K562 (cell line): ENCODE data around the gene SYNRG. TPM values are rescaled to one million over a fixed set of nuclear protein-coding genes. Genes with fewer than 3 reads are reported as not detected.
A peak's percentile ranks its signal among the peaks of the same experiment; 100 is the strongest.

Source experiments
- AFF1 ChIP-seq, 2 experiments: fragments of 450-650 bp; IDR thresholded peaks; 2 replicates each; pipeline ENCODE4 v1.6.1; 2018; ENCODE audit warnings: mild to moderate bottlenecking in 2 of 2, low read depth in 1 of 2; ENCODE audit not compliant: partially characterized antibody in 2 of 2
- CREB1 ChIP-seq, 2 experiments: sonication (generic) in 1 of 2; formaldehyde crosslinking in 1 of 2; IDR thresholded peaks; 2 replicates each; pipeline versions ENCODE4 v1.6.1 to v1.8.0; 2012 to 2022; ENCODE audit warnings: inconsistent platforms in 1 of 2, mild to moderate bottlenecking in 1 of 2, missing genetic modification reagents in 1 of 2, moderate library complexity in 1 of 2
- DEAF1 ChIP-seq: fragments of 450-650 bp; formaldehyde crosslinking; IDR thresholded peaks from 2 replicates; pipeline ENCODE4 v1.4.0; 2020; ENCODE audit warnings: mild to moderate bottlenecking, moderate library complexity
- EGR1 ChIP-seq: fragments of 450-650 bp; conservative IDR thresholded peaks from 2 replicates; pipeline ENCODE4 v1.6.1; 2017; ENCODE audit warnings: mild to moderate bottlenecking
- FOXJ2 ChIP-seq: fragments of 200-800 bp; sonication (Bioruptor generic); IDR thresholded peaks from 2 replicates; pipeline ENCODE4 v1.6.1; 2016; ENCODE audit warnings: missing genetic modification characterization, missing compliant biosample characterization
- HDAC3 ChIP-seq: fragments of 450-650 bp; IDR thresholded peaks from 2 replicates; pipeline ENCODE4 v1.6.1; 2018; ENCODE audit warnings: borderline replicate concordance, mild to moderate bottlenecking, moderate library complexity; ENCODE audit not compliant: partially characterized antibody
- HEY1 ChIP-seq: fragments of 250-450 bp; sonication (Bioruptor Pico); IDR thresholded peaks from 2 replicates; pipeline ENCODE4 v1.5.0; 2020; ENCODE audit warnings: mild to moderate bottlenecking, moderate library complexity, borderline replicate concordance
- HLTF ChIP-seq: fragments of 450-650 bp; IDR thresholded peaks from 2 replicates; pipeline ENCODE4 v1.6.1; 2016
- KAT2B ChIP-seq: IDR thresholded peaks from one replicate; pipeline ENCODE4 v1.6.1; 2012; ENCODE audit warnings: low read depth, mild to moderate bottlenecking, control low read depth, inconsistent platforms, low read length, moderate library complexity
- KDM4B ChIP-seq, 2 experiments: fragments of 450-650 bp in 1 of 2; sonication (generic) in 1 of 2; IDR thresholded peaks; 2 replicates each; pipeline ENCODE4 v1.6.1; 2016 to 2017; ENCODE audit warnings: borderline replicate concordance in 2 of 2, antibody characterized with exemption in 1 of 2, low read depth in 1 of 2, mild to moderate bottlenecking in 1 of 2
- MIER1 ChIP-seq: fragments of 450-650 bp; IDR thresholded peaks from 2 replicates; pipeline ENCODE4 v1.6.1; 2016; ENCODE audit warnings: antibody characterized with exemption, mild to moderate bottlenecking, low read depth
- NFE2L1 ChIP-seq: fragments of 450-650 bp; IDR thresholded peaks from 2 replicates; pipeline ENCODE4 v1.6.1; 2016; ENCODE audit warnings: missing genetic modification characterization, low read depth, mild to moderate bottlenecking, missing compliant biosample characterization, moderate library complexity, borderline replicate concordance
- NFRKB ChIP-seq: fragments of 450-650 bp; IDR thresholded peaks from 2 replicates; pipeline ENCODE4 v1.6.1; 2016; ENCODE audit warnings: low read depth
- PRMT5 ChIP-seq: sonication (generic); formaldehyde crosslinking; IDR thresholded peaks from 2 replicates; pipeline ENCODE4 v1.5.0; 2020; ENCODE audit warnings: missing genetic modification reagents
- RBM14 ChIP-seq: fragments of 200-400 bp; formaldehyde crosslinking; IDR thresholded peaks from 2 replicates; pipeline ENCODE4 v1.6.1; 2018; ENCODE audit warnings: low read depth, mild to moderate bottlenecking, low read length, moderate library complexity, borderline replicate concordance; ENCODE audit not compliant: insufficient read depth
- ZNF143 ChIP-seq: sonication (generic); formaldehyde crosslinking; IDR thresholded peaks from 2 replicates; pipeline ENCODE4 v1.9.0; 2022; ENCODE audit warnings: mild to moderate bottlenecking, missing genetic modification reagents
- ZNF436 ChIP-seq: fragments of 250-450, 450-650 bp; sonication (Bioruptor Pico); formaldehyde crosslinking; IDR thresholded peaks from 2 replicates; pipeline ENCODE4 v1.7.0; 2020; ENCODE audit warnings: mild to moderate bottlenecking
- ZNF785 ChIP-seq: fragments of 250-450 bp; sonication (Bioruptor Pico); IDR thresholded peaks from 2 replicates; pipeline ENCODE4 v1.4.0; 2020; ENCODE audit warnings: mild to moderate bottlenecking
- ZSCAN32 ChIP-seq: fragments of 450-650 bp; formaldehyde crosslinking; IDR thresholded peaks from 2 replicates; pipeline ENCODE4 v1.4.0; 2020; ENCODE audit warnings: mild to moderate bottlenecking, moderate library complexity
- polyA plus RNA-seq, 8 experiments: library from polyadenylated mRNA; depleted of rRNA in 4 of 8; stranded (reverse) in 5 of 8; unstranded in 3 of 8; fragments of >200 nt; fragmentation: Nextera tagmentation in 2 of 8; fragmentation: Illumina TruSeq in 1 of 8; extraction: Ambion mirVana in 2 of 8; extraction: Trizol in 1 of 8; gene quantifications; 2 replicates each; pipeline versions ENCODE4 v1.2.1 to v1.2.3, GENCODE V29; 2011 to 2014; ENCODE audit warnings: inconsistent platforms in 1 of 8, missing spikeins in 1 of 8
- total RNA-seq, 7 experiments: library from RNA; depleted of rRNA in 6 of 7; stranded (reverse); fragments of >200 nt in 6 of 7; fragmentation: Illumina TruSeq in 2 of 7; extraction: Trizol in 2 of 7; gene quantifications; 2 replicates each; pipeline versions ENCODE4 v1.2.1 to v1.2.3, GENCODE V29; 2011 to 2021; ENCODE audit warnings: low replicate concordance in 1 of 7
- TF ChIP-seq, protein P1 (sequence below): sonication (generic); formaldehyde crosslinking; IDR thresholded peaks from 2 replicates; pipeline ENCODE4 v1.8.0; 2022; ENCODE audit warnings: mild to moderate bottlenecking, missing genetic modification reagents, borderline replicate concordance

The SYNRG gene
- total and polyA plus RNA-seq, 9 of the 15 experiments (the other 6 are each of a cell fraction or from before 2014, with no cell fraction given): 2.9 to 28.2 (median 15.1) TPM

DNA sequence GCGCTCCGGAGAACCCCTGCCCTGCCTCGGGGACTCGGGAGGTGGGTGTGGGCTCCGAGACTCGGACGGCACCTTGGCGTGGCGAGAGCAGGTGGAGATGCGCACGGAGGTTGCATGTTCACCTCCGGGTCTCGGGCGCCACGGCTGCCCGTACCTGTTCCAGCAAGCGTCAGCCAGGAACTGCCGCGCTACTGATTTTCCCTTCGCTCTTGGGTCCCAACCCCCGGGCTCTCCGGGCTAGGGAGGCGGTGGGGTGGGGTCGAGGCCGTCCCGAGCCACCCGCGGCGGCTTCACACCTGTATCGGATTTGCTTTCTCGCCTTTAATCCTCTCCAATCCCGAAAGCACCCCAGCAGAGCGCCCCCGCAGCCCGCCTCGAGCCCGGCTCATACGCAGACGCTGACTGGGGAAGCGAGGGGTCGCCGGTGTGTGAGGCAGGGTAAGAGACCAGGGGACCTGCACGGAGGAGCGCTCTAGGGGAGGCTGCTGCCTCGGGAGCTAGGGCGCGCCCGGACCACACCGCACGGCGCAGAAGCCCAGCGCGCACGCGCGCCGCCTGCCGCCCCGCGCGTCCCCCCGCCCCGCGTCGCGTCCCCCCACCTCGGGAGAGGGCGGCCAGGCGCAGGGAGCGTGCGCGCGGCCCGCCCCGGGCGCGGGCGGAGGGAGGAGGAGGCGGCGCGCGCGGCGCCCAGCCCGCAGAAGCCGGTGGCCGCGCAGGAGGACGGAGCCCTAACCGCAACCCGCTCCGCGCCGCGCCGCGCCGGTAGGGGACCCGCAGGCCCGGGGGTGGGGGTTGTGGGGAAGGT, 119.8 kb downstream of the SYNRG start, which contains the start of gene DUSP14 (continued):
- TF ChIP-seq HEY1 (no peak), RBM14 (0 out of 2 replicates have a peak, but pooled peaks have one; percentile 54), ZNF143 (CRISPR knock-in tag) (no peak), MIER1 (no peak), PRMT5 (CRISPR knock-in tag) (no peak), ZSCAN32 (CRISPR knock-in tag) (no peak), KDM4B (IDR thresholded peaks at IDR 0.05; ENCODE audit: borderline replicate concordance in 2 of 2, low read depth in 1 of 2) (no peak), CREB1 (IDR thresholded peaks at IDR 0.05) (no peak), CREB1 (CRISPR knock-in tag; IDR thresholded peaks at IDR 0.05) (no peak), FOXJ2 (tag) (0 out of 2 replicates have a peak, but pooled peaks have one; percentile 25), ZNF785 (CRISPR knock-in tag) (no peak), AFF1 (IDR thresholded peaks at IDR 0.05; ENCODE audit: low read depth in 1 of 2, partially characterized antibody in 2 of 2) (peak in 1 of 2 experiments; percentile 22), NFRKB (no peak), NFE2L1 (tag) (no peak), KAT2B (no peak), EGR1 (peak; percentile 57), HLTF (no peak), ZNF436 (CRISPR knock-in tag) (no peak), DEAF1 (no peak), HDAC3 (no peak)
- TF ChIP-seq, protein P1, sequence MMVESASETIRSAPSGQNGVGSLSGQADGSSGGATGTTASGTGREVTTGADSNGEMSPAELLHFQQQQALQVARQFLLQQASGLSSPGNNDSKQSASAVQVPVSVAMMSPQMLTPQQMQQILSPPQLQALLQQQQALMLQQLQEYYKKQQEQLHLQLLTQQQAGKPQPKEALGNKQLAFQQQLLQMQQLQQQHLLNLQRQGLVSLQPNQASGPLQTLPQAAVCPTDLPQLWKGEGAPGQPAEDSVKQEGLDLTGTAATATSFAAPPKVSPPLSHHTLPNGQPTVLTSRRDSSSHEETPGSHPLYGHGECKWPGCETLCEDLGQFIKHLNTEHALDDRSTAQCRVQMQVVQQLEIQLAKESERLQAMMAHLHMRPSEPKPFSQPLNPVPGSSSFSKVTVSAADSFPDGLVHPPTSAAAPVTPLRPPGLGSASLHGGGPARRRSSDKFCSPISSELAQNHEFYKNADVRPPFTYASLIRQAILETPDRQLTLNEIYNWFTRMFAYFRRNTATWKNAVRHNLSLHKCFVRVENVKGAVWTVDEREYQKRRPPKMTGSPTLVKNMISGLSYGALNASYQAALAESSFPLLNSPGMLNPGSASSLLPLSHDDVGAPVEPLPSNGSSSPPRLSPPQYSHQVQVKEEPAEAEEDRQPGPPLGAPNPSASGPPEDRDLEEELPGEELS (CRISPR knock-in tag): no peak
